ENCODE measurements around the gene C7orf25.

GRCh38 chr7:42924223-42924838 lies 12.5 kb upstream of the C7orf25 start:
- TF ChIP-seq CTCF (IDR thresholded peaks at IDR 0.05; ENCODE audit: low read length) = no peak
- no peak for TF ChIP-seq EZH2 (optimal IDR thresholded peaks at IDR 0.05; ENCODE audit: low read depth, low read length)

Measured in MM.1S (cell line).